Stimulated activated CD4-positive, alpha-beta T cell treated with anti-CD3 and anti-CD28 coated beads, Interleukin-12 subunit alpha, Interleukin-12 subunit beta, amount 100 ng/mL, for 48 hours (primary cell): ENCODE data around the gene RALGPS2.
"Not testable (repeated sequence)": the region's sequence is repeated elsewhere in the genome, so short reads cannot be mapped to it uniquely, and the experiment has no call there.

Experiments used
- DNase-seq, 3 donors: peaks; one replicate each; pipeline ENCODE4 v3.0.0-alpha.2; 2020; ENCODE audit warnings: low read depth in 2 of 3, low spot score in 1 of 3

The RALGPS2 gene

DNA sequence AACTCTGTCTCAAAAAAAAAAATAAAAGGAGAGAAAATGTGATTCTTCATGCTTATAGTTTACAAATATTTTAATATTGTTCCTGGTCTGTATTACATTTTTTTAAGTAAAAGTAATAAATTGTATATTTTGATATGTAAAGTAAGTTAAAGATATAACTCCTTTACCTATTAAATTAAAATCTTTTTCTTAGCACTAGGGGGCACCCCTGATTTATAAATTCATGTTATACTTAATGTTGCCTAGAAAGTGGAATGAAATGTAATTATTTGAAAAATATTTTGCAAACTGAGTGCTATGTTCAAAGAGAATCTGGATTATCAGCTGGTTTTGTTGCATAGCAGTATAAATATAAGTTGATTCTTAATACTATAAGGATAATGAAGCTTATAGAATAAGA, 49.2 kb downstream of the RALGPS2 start:
- no peak for DNase-seq

DNA sequence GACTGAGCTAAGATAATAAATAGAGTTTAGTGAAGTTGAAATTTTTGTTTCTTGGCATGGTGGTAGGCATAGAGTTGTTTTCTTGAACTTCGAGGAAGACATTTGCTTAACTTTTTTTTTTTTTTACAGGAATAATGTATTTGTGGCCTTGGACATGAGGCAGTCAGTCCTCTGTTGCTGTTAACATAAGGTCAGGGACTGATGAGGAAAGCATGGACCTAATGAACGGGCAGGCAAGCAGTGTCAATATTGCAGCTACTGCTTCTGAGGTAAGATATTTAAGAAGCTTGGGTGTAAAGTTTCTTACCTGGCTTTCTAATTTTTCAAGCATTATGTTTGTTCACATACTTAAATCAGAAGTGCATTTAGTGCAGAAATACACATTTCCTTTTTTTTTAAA, 51.5 kb downstream of the RALGPS2 start:
- no peak for DNase-seq

DNA sequence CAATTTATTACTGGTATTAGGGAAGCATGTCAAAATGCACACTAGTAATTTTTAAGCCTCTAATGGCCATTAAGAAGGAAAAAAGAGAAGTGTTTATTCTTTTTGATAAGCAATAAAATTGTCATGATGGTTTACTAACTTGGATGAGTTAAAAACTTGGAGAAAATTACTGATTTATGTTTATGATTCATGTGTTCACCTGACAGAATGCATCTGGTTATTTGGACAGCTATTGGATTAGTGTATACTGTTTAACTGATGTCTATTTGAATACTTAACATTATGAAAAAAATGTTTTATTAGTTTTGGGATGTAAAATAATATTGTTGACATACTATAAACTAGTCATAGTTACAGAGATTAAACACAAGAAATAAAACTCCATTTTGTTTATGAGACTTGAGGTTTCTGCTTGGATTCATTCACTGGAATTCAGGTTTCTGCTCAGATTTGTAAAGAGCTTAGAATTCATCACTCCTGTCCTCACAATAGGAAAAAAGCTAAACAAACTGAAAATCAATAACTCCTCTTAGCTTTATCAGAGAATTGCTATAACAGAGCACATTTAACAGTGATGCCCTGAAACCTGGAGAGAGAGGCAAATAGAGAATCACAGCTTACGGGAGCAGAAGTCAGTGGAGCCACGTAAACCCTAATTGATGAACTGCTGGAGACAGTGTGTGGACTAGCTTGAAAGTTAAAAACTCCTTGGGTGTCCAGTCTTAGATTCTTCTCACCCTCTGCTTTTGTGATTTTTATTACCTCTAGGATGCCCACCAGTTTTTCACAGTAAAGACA, 56.7 kb downstream of the RALGPS2 start:
- DNase-seq, result no peak

DNA sequence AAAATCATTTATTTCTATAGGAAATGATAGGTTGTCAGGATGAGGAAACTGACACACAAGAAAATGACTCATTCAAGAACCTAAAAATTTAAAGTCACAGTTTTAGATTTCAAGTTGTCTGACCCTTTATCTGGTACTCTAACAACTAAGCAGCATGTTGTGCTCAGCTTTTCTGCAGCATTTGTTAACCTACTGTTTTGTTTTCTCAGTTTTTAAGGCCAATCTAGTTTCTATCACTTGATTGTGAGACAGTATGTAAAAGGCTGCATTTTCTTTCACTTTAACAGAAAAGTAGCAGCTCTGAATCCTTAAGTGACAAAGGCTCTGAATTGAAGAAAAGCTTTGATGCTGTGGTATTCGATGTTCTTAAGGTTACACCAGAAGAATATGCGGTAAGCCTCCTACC, 59.1 kb downstream of the RALGPS2 start:
- no peak for DNase-seq

DNA sequence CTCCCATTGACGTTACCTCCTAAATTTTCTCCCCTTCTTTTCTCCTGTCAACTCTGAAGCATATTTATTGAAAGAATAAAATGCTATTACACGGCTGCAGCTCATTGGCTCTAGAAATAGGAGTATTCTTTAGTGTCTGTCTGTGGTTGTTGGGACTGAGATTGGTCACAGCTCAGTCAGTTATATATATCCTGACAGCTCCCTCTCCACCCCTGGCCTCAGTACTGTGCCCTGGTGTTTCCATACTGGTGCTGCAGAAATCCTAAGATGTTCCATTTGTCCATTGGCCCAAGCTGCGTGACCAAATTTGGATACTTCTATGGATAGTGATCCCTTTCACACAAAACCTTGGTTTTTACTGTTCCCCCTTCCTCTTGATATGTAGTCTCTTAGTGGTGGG, 67.3 kb downstream of the RALGPS2 start:
- DNase-seq, result no peak

GRCh38 chr1:178796013-178796412, 71.0 kb downstream of the RALGPS2 start:
- no peak for DNase-seq

GRCh38 chr1:178797590-178797989, 72.5 kb downstream of the RALGPS2 start:
- no peak for DNase-seq

DNA sequence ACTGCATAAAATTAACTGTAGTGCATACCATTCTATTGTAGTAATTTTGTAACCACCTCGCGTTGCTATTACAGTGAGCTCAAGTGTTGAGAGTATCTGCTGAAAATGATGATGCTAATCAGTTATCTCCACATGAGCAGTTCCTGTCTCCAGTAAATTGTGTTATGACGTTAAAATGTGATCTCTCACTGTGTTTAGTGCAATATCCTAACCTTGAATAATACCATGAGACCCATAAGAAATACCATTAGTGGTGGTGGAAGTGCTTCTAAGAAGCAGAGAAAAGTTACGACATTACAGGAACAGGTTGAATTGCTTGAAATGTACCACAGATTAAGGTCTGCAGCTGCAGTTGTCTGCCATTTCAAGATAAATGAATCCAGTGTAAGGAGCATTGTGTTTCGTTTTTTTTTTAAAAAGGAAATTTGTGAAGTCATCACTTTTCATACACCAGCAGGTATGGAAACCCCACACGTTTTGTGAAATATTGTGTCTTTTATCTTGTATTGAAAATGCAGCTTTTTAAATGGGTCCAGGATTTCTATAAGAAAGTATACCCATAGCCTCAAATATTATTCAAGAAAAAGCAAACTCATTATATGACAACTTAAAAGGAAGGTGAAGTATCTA, 73.3 kb downstream of the RALGPS2 start:
- DNase-seq, result no peak

DNA sequence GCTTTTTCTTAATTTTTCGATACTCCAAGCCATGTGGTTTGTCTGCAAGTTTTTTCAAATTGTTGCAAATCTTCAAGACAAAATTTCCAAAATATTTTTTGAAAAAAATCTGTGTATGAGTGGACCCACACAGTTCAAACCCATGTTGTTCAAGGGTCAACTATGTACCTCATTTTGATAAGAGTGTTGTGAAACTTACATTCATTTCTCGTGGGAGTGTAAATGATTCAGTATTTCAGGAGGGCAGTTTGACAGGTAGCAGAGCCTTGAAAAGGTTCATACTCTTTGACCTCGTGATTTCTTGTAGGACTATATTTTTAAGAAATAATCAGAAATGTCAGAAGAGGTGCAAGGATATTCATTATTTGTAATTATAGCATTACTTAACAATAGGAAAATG, 77.8 kb downstream of the RALGPS2 start:
- DNase-seq, result no peak

- DNase-seq, result no peak
Measured at GRCh38 chr1:178806665-178807300, 81.7 kb downstream of the RALGPS2 start.

- DNase-seq, result no peak
Measured at GRCh38 chr1:178808529-178808928, 83.5 kb downstream of the RALGPS2 start.

- DNase-seq, result no peak
Measured at GRCh38 chr1:178810585-178810984, 85.5 kb downstream of the RALGPS2 start.

DNA sequence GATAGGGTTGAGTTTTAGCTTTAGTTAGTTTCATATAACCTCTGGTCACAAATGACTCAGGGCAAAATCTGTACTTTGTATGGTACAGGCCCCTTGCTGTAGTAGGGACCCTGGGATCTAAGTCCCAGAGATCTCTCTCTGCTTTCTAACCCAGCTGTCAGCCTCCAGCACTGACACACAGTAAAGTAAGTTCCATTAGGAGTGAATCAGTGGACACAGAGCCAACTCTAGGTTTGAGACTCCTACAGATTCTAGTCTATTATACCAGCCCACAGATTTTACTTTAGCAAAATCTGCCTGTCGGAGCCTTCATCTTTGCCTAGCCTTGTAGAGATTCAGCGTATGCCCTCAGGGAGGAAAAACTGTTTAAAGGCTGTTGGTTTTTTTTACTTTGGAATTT, 93.4 kb downstream of the RALGPS2 start:
- no peak for DNase-seq

DNA sequence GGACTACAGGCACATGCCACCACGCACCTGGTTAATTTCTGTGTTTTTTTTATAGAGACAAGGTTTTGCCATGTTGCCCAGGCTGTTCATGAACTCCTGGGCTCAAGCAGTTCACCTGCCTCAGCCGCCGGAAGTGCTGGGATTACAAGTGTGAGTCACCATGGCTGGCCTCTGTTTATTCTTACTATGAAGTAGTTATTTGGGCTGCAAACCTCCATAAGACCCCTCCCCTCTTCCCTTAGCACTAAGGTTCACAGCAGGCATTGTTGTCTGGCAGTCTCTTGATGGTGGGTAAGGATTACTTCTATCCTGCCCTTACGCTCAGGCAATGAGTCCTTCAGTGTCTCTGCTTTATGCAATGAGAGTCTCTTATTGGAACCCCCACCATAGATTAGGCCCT, 94.1 kb downstream of the RALGPS2 start:
- no peak for DNase-seq

- no peak for DNase-seq
Measured at GRCh38 chr1:178821134-178821866, 96.3 kb downstream of the RALGPS2 start.

DNA sequence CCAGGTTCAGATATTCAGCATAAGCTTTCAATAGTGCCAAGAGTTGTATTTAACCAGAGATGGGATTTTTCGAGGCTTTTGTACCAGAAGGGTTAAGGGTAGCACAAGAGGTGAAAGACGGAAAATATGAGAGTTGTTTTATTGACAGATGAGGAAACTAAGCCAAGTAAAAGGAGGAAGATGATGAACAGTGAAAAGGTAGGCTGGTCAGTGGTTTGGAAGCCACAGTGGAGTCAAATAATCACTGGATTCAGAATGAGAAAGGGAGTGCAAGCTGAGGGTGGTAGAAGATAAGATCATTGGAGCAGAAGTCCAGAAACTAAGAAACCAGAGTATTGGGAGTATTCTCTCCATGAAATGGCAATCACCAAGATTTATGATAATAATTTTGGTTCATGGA, 100.1 kb downstream of the RALGPS2 start:
- no peak for DNase-seq

DNA sequence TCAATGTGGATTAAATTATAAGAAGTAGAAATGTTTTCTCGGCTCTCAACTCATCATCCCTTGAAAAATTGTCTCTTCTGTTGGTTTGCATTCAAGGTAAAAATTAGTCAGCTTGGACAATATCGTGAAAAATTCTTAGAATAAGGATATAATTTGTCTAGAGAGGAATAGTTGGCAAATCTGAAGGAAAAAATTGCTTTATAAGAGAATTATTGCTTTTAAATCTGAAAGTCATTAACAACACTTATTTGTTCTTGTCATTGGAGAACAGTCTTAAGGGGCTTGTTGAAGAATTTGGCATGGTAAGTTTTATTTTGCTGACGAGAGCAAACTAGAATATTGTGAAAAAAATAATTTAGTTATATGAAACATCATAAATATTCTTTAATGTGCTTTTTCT, 119.4 kb downstream of the RALGPS2 start:
- DNase-seq, result no peak

DNA sequence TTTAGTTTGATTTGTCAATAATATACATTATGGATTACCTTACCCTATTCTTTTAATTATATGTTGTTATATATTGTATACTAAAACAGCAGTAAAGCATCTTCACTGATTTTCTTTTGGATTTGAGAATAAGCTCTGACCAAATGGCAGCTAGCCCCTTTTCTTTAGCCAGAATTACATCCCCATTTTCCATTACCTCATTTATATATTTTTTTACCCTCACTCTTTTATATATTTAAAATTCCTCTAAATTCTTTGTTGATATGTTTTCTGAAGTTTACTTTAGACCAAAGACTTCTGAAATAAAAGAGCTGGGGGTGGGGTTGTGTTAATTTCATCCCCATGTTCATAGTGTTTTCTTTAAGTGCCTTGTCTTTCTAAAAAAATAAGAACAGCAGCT, 121.3 kb downstream of the RALGPS2 start:
- DNase-seq, result no peak

DNA sequence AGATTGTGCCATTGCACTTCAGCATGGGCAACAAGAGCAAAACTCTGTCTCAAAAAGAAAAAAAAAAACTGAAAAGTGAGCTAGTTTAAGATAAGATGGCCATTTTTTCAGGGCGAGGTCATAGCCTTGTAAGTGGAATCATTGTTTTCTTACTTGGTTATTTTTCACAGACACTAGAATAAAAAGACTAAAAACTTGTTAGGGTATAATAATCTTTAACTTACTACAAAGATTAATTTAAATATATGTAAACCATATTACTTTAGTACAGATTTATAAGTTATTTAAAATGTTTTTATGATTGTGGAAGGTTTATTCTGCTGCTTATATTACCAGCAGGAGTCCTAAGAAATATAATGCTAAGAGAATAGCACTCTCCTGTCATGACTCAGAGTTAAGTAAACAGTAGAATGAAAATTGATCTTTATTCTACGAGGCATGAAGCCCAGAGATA, 122.4 kb downstream of the RALGPS2 start:
- DNase-seq, result no peak

DNA sequence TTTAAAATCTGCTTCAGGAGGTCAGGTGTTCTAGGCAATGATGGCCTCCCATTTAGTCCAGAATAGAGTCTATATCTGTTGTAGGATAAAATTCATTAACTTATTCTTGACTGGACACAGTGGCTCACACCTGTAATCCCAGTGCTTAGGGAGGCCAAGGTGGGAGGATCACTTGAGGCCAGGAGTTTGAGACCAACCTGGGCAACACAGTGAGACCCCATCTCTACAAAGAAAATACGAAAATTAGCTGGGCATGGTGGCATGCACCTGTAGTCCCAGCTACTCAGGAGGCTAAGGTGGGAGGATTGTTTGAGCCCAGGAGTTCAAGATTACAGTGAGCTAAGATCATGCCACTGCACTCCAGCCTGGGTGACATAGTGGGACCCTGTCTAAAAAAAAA, 122.9 kb downstream of the RALGPS2 start:
- not testable (repeated sequence) for DNase-seq

DNA sequence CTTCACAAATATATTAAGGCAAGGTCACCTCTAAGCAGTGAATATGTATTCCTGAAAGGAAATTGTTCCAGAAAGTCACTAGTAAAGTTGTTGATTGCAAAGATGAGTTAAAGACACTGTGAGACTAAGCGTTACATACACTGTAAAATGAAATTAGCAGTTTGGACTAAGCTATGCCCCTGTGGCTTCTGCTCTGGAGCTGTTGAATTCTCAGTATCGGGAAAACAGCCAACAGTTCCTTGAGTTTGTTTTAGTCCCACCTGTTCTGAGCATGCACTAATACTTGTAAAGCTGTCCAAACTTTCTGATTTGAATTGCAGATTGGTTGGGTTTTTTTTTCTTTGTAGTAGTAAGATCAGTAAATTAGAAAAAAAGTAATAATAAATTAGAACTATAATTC, 124.9 kb downstream of the RALGPS2 start:
- DNase-seq, result no peak

GRCh38 chr1:178857126-178857525, 132.1 kb downstream of the RALGPS2 start:
- no peak for DNase-seq
